HG02759 (cell line): Measurements from ENCODE around the gene ANKRD28.
"Not testable (repeated sequence)": the region's sequence is repeated elsewhere in the genome, so short reads cannot be mapped to it uniquely, and the experiment has no call there.

Experiments
- ATAC-seq: cut with Tn5 transposase; IDR thresholded peaks from one replicate; pipeline ENCODE4 v1.9.1; 2021; ENCODE audit warnings: mild to moderate bottlenecking, moderate library complexity; ENCODE audit not compliant: unreplicated experiment

Gene ANKRD28

GRCh38 chr3:15778332-15778858 is 19.4 kb downstream of the ANKRD28 start:
- no peak for ATAC-seq

DNA sequence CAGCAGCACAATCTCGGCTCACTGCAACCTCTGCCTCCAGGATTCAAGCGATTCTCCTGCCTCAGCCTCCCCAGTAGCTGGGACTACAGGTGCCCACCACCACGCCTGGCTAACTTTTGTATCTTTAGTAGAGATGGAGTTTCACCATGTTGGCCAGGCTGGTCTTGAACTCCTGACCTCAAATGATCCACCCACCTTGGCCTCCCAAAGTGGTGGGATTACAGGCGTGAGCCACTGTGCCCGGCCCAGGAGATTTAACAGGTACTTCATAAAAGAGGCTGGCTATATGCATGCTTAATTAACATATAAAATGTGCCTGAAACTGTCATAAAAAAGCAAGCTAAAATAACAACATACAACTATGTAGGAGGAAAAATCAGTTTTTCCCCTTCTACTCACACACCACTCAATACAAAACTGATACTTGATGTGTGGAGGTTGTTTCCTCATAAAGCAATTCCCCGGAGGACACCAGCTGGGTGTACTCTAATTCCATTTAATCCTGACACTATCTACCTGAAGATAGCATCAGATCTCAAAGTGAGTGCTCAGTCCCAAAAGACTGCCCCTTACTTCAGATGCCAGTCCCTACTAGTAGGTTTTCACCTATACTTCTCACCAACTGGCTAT is 22.7 kb downstream of the ANKRD28 start:
- peak; percentile 66 for ATAC-seq

DNA sequence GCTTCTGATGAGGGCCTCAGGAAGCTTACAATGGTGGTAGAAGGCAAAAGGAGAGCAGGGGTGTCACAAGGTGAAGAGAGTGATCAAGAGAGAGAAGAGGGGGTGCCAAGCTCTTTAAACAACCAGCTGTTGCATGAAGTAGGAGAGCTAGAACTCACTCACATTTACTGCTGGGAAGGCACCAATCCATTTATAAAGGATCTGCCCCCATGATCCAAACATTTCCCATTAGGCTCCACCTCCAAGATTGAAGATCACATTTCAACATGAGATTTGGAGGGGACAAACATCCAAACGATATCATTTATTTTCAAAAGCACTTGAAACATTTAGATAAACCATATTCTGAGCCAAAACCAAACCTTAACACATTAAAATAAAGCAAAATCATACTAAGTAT is 26.3 kb downstream of the ANKRD28 start:
- ATAC-seq = no peak

DNA sequence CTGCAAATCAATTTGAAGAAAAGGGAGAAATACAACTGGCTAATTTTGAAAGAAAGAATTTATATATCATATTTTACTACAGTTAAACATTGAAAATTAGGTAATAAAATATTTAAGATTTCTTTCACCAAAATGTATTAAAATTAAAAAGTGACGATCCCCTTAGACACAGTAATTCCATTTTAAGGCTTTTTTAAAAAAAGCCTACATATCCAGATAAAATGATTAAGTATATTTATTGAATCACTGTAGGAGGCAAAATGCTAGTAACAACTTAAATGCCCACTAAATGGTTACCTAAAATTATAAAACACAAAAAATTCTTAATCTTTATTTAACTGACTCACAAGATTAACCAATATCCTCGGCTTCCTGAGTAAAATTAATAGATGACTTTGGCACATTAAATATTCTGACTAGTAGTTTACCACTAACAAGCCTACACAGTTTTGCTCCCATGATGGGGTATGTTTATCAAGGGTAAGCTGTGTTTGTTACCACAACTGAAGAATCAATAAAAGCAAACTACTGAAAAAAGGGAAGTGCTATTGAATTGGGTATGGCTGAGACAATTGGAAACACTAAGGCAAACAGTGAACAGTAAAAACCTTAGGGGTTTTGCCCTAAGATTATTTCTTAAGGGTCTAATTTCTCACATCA is 28.4 kb downstream of the ANKRD28 start:
- ATAC-seq = no peak

DNA sequence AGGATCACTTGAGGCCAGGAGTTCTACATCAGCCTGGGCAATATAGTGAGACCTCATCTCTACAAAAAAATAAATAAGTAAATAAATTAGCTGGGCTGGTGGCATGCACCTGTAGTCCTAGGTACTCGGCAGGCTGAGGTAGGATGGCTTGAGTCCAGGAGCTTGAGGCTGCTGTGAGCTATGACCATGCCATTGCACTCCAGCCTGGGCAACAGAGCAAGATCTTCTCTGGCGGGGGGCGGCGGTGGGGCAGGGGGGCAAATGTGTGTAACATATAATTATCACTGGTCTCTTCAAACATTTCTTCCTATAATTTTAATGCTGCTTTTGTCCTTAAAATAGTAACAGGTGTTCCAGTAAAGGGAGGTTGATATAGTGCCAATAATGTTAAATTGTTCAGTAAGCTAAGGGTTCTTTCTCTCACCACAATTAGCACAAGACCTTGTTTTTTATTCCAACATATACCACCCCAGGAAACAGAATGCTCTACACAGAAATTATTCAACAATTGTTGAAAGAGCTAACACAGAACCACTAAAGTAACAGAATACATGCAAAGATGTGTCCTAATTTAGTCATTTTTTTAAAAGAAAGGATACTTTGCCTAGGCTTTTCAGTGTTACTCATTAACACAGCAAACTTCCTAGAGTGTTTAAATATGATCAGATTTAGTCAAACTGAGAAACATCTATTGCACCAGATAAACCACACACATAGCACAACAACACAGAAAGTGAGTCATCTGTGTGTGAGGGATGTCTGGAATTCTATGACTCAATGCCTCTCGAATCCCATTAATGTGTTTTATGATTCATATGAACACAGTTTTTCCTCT is 29.1 kb downstream of the ANKRD28 start:
- peak; percentile 80 for ATAC-seq

DNA sequence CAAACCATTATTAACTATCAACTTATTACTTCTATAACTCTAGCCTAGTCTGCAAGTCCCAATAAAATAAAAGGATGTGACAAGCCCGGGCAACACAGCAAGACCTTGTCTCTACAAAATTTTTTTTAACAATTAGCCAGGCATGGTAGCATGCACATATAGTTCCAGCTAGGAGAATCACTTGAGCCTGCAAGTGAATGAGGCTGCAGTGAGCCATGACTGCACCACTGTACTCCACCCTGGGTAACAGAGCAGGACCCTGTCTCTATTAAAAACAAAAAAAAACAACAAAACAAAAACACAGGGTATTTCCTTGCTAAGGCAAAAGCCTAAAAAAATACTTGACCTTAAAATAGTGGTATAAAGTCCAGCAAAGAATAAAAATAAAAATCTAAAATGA is 31.4 kb downstream of the ANKRD28 start:
- no peak for ATAC-seq

DNA sequence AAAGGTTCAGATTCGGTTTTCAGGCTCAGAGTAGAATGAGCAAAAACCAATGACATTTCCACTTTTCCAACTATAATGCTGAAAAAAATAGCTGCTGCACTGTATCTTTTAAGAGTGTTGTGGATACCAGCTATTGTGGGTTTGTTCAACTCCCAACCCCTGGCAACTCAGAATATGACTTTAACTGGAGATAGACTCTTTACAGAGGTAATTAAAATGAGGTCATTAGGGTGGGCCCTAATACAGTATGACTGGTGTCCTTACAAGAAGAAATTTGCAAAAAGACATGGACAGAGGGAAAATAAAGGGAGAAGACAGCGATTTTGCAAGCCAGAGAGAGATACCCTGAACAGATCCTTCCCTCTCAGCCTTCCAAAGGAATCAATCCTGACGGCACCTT is 39.5 kb downstream of the ANKRD28 start:
- no peak for ATAC-seq

- no peak for ATAC-seq
Observed at GRCh38 chr3:15757824-15758223, 40.0 kb downstream of the ANKRD28 start.

DNA sequence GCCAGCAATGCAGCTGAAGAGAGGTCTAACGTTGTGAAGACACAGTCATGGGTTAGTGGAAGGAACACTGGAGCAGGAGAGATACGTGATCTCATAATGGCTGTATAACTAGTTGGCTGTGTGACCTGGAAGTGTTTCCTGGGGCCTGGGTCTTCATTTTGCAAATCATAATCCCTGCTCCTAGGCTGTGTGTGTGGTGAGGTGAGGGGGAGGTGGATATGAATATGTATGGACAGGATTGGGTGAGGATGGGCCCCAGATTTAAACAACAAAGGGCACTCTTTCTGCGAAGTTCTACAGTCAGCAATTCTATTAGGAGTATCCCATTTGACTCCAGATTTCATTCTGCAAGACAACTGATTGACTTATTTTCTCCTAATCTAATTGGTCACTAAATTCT is 41.3 kb downstream of the ANKRD28 start:
- no peak for ATAC-seq

GRCh38 chr3:15755780-15756179 is 42.0 kb downstream of the ANKRD28 start:
- ATAC-seq = no peak

DNA sequence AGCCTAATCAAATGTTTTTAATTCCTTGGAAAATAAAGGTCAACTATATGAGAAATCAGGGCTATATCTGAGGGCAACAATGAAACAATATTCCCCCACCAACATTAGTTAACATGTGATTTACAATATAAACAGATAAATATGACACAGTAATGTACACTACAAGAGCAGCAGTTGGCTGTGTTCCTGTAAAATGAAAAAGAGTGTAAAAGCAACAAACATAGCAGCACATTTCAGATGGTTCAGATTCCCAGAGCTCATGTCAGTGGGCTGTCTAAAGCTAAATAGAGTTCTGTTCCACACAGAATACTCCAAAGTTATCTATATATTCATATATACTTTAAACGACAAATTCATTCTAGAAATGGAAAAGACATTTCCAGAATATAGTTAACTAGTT is 42.6 kb downstream of the ANKRD28 start:
- ATAC-seq = no peak

DNA sequence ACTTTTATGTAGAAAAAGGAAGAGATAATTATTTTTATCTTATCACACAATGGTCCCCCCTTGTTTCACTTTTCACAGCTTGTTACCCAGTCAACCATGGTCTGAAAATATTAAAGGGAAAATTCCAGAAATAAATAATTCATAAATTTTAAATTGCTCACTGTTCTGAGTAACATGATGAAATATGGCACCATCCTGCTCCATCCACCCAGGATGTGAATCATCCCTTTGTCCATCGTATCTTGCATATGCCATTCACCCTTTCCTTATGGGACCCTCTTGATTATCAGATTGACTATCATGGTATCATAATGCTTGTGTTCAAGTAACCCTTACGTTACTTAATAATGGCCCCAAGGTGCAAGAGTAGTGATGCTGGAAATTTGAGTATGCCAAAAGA is 43.7 kb downstream of the ANKRD28 start:
- ATAC-seq = no peak

DNA sequence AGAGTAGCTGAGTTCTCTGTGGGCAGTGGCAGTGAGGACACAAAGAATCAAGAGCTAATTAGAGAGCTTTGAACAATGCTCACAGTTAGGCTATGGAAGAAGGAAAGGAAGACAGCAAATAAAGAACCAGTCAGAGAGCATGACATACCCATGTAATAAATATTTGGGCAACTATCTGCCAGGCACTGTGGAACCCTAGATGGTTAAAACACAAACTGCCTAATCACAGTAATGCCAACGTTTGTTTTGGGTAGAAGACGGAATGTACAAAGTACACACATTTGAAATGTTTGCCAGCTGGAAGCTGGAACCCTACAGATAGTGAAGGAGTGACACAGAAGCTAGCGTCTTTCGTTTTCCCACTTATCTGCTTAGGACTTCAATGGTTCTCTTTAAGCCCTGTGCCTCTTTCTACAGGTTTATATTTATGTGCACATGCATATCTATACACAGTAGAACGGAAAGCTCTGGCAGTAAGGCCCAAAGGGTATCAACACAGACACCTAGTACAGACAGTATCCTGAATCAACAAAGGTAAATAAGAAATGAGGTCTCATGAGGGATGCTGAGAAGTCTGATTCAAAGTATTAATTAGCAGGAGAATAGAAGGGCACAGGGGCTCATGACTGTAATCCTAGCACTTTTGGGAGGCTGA is 44.6 kb downstream of the ANKRD28 start:
- ATAC-seq = no peak

GRCh38 chr3:15750879-15751278 is 46.9 kb downstream of the ANKRD28 start:
- no peak for ATAC-seq

DNA sequence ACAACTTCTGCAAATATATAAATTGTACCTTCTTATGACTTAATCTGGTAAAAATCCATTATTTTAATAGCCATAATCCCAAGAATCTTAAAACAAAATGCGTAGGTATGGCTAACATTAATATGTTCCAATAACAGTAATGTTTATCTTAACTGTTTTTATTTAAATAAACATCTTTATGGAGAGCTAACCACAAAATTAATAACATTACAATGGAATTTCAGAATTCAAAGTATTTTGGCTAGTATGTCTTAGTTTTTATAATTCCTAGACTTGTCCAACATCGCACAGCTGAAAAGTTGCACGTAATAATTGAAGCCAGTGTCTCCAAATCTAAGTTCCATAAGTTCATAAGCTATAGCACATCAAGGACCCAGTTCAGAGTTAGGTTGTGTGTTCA is 47.6 kb downstream of the ANKRD28 start:
- no peak for ATAC-seq

- ATAC-seq = not testable (repeated sequence)
Observed at GRCh38 chr3:15745896-15746295, 51.9 kb downstream of the ANKRD28 start.

- ATAC-seq = no peak
Observed at GRCh38 chr3:15744176-15744575, 53.6 kb downstream of the ANKRD28 start.

DNA sequence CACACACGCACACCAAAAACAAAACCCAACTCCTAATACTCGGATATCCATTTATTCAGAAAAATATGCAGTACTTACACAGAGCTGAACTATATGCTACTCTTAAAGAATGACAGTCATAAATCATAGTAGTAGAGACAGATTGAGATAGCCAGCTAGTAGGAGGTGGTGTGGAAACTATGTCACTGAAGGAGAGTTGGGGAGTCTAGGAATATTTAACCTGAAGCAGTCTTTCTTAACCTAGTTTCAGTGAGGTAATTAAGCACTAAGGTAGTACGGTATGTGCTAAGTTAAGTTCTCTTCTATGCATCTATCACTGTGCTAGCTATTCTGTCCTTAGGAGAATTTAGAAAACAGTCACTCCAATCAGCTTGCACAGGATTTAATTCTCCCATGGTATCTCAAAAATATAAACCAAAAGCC is 54.2 kb downstream of the ANKRD28 start:
- no peak for ATAC-seq

DNA sequence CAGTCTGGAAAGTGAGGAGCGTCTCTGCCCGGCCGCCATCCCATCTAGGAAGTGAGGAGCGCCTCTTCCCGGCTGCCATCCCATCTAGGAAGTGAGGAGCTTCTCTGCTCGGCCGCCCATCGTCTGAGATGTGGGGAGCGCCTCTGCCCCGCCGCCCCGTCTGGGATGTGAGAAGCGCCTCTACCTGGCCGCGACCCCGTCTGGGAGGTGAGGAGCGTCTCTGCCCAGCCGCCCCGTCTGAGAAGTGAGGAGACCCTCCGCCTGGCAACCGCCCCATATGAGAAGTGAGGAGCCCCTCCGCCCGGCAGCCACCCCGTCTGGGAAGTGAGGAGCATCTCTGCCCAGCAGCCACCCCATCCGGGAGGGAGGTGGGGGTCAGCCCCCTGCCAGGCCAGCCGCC is 55.5 kb downstream of the ANKRD28 start:
- not testable (repeated sequence) for ATAC-seq

GRCh38 chr3:15738616-15739005 is 59.2 kb downstream of the ANKRD28 start:
- ATAC-seq = not testable (repeated sequence)

DNA sequence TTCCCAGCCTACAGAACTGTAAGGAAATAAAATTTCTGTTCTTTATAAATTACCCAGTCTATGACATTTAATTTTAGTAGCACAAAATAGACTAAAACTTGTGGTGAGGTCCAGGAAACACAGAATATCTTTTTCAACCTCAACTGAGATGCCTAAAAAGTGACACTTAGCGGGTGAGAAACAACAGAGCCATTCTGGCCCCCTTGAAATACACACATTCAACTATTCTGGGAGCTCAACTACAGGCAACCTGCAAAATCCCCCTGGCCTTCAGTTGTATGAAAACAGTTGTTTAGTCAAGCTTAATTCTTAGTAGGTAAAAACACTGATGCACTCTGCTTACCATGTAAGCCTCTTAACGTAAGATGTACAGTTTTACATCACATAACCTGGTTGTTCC is 66.8 kb downstream of the ANKRD28 start:
- no peak for ATAC-seq
